ENCODE measurements around the gene ELF1.
A peak's percentile ranks its signal among the peaks of the same experiment; 100 is the strongest.

The ELF1 gene

DNA sequence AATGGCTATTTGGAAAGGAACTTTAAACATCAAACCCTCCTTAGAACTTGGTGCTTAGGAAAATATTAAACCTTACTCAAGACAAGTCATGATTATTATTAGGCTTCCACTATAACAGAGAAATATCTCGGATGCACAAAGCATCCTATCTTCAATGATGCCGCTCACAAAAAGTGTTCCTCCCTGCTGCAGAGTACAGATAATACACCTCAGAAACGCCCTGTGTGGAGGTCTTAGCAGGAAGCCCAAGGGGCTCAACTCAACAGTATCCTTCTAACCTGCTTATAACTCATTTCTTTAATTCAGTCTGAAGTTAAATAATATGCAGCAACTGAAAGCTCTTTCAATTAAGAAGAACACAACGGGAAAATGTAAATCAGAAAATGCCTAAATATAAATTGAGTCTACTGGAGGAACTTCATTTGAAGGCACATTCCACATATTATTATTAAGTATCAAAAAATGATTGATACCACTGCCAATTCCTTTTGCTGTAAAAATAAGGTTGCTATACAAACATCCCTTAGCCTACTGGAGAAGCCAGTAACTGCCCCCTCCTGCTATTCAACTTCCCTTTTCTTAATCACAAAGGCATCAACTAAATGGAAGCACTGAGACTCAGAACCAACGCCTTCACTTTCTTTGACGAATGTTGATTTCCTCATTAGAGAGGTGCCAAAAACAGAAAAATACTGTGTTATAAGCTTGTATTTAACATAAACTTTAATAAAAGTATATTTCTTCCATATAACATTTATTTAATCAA, 12.0 kb downstream of the ELF1 start:
- DNase-seq (ENCODE audit: low read depth, low spot score), result no peak

DNA sequence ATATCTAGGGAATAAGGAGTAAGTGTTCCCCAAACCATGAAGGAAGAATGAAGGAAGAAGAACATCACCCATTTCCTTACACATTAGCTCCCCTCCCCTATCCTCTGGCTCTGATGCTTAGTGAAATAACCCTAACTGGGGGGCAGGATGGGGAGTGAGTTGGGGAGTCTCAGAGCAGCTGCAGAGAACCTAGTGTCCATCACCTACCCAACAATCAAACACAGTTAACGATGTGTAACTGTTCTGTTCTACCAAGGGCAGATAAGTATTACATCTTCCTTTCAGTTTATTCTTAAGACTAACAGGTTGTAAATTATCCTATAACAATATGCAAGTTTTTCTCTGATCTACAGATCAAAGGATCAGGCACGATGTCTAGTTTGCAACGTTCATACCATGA, 12.8 kb downstream of the ELF1 start:
- DNase-seq (ENCODE audit: low read depth, low spot score), result no peak

DNA sequence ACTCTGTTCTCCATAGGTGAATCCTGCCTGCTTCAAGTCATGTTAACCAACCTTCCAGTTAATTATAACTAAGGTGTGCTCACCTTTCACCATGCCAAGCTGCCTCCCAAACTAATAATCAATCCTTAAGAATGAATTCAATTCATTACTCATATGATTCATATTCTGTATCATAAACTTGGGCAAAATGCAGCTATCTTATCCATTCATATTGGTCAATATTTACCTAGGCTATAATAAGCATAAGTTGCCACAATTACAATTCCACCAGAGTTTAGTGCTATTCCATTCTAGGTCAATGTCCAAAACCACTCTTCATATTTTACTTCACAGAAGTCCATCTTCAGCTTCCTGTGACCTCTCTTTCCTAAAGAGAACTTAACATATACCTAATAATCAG, 13.4 kb downstream of the ELF1 start:
- no peak for DNase-seq (ENCODE audit: low read depth, low spot score)

DNA sequence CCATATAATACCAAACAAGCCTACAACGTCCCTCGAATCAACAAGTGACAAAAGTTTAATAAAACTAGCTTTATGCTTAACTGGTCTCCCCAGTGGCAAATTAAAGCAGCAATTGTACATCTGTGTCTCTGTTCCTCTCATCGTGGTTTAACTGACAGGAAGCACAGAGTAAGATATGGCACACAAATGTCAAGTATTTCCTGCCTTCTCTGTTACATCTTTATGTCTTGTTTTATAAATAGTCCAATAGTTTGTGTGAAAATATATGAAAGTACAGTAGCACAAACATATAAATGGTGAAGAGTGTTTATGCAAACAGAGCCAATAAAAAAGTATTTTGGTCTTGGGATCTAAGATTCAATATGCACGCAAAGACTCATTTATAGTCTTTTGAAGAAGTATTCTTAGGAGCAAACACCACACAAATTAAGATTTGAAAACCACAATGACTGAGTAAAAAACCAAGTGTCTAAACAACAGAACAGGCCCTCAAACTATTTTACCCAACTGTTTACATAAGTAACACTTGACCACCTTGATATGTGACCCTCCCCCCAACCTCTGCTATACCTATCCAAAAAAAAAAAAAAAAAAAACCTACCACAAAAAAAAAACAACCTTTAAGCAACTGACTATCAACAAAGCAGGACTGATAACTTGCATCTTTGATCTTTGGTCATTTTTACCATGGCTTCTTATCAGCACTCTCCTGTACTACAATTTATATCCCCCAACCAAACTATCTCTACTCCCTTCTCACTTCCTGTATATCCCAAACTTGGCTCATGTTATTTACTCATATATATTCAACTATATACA, 14.0 kb downstream of the ELF1 start:
- no peak for DNase-seq (ENCODE audit: low read depth, low spot score)

DNA sequence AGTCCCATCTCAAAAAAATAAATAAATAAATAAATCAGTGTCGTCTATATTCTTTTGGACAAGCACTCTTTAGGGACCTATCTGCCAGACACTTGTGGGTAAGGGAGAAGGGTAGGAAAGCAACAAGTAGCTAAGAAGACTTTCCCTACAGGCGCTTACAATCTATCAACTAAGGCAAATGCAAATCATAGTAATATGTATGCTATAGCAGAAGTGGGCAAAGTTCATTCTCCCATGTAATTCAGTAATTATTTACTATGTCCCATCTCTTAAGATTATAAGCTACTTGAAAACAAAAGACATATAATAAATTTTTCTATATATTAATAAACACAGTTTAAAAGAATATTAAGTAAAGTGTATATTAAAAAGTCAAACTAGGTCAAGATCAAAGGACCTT, 16.5 kb downstream of the ELF1 start:
- DNase-seq (ENCODE audit: low read depth, low spot score), result no peak

DNA sequence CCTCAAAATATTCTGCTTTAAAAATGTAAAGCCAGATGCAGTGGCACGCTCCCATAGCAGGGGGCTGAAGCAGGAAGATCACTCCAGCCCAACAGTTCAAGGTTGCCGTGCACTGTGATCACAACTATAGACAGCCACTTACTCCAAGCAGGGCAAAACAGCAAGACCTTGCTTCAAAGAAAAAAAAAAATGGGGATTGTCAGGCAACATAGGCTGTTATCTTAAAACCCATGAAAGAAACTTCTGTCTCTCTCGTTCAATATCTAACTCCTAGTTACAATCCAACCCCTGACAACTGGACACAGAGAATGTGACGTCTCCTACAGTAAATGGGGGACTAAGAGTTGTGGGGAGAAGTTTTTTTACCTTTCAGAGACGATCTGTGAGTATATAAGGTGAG, 17.4 kb downstream of the ELF1 start:
- DNase-seq (ENCODE audit: low read depth, low spot score), result no peak

DNA sequence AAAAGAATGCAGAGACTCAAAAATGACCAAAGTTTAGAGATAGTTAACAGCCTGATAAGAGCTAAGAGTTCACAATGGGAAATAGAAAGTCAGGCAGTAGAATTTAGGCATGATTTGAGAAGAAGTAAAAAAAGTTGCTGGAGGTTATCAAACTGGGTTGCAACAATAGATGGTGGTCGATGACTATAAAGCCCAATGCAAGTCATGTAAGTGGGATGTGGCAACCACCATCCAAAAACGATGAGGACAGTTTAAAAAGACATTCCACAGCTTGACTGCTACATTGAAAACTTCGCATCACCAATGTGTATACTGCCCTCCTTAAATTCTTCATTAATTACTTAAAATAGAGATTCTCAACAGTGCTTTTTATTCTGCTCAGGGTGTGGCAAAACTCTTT, 19.7 kb downstream of the ELF1 start:
- no peak for DNase-seq (ENCODE audit: low read depth, low spot score)

DNA sequence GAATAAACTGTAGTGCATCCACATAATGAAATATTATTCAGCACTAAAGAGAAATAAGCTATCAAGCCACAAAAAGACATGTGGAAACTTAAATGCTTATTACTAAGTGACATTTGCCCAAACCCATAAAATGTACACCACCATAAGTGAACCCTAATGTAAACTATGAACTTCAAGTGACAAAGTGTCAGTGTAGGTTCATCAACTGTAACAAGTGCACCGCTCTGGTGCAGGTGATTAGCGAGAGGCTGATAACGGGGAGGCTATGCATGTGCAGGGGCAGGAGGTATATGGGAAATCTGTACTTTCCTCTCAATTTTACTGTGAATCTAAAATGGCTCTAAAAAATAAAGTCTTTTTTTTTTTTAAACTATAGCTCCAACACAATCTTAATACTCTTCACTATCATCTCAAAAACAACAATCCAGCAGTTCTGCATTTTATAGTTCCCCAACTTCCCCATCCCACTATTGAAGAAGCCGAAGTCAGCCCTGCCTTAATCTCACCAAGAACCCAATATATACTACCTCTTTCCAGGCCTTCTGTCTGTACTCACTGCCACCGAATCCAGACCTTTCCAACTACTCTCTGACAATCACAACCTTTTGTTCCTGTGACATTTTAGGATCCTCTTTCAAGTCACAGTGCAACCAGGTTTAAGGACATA, 22.6 kb downstream of the ELF1 start:
- DNase-seq (ENCODE audit: low read depth, low spot score), result no peak

DNA sequence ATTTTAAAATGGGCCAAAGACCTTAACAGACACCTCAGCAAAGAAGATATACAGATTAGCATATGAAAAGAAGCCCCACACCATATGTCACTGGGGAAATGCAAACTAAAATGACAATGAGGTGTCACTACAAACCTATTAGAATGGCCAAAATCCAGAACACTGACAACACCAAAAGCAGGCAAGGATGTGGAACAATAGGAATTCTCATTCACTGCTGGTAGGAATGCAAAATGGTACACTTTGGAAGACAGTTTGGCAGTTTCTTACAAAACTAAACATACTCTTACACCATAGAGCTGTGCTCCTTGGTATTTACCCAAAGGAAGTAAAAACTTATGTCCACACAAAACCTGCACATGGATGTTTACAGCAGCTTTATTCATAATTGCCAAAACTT, 23.1 kb downstream of the ELF1 start:
- no peak for DNase-seq (ENCODE audit: low read depth, low spot score)

DNA sequence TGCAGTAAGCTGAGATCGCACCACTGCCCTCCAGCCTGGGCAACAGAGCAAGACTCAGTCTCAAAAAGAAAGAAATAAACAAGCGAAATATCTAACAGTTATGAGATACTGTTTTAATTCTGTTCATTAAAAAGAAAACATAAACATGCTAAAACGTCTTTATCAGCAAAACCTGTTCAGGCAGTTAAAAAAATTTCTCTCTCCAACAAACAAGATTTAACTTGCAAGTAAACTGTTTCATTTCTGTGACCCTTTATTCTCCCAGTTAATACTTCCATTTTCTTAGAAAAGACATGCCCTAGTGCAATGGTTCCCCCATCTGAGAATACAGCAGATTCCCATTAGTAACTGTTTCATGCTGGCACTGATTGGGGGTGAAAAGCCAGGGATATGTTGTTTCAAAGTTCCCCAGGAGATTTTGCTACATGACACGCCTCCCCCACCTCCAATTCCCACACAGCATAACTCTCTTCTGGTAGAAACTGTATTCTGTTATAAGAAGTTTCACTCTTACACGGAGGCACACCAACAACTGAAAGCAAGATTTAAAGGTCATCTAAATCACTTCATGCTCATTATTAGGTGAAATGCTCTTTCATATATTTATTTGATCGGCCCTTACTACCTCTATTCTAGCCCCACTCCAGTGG, 24.4 kb downstream of the ELF1 start:
- no peak for DNase-seq (ENCODE audit: low read depth, low spot score)

DNA sequence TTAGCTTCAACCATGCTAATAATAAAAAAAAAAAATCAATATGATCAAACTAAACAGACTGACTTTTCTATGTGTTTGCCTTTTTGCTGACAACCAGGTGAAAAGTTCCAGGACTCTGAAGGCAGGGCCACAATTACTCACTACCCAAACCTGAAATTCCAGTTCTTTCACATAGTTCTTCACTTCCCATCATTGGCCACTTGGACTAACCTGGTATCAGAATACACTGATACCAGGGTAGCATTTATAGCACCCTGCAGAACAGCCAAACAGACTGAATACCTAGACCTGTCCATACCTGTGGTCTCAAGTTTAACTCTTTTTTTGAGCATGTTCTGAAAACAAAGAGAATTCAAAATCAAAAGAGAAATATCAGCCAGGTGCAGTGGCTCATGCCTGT, 25.1 kb downstream of the ELF1 start:
- peak; percentile 60 for DNase-seq (ENCODE audit: low read depth, low spot score)

DNA sequence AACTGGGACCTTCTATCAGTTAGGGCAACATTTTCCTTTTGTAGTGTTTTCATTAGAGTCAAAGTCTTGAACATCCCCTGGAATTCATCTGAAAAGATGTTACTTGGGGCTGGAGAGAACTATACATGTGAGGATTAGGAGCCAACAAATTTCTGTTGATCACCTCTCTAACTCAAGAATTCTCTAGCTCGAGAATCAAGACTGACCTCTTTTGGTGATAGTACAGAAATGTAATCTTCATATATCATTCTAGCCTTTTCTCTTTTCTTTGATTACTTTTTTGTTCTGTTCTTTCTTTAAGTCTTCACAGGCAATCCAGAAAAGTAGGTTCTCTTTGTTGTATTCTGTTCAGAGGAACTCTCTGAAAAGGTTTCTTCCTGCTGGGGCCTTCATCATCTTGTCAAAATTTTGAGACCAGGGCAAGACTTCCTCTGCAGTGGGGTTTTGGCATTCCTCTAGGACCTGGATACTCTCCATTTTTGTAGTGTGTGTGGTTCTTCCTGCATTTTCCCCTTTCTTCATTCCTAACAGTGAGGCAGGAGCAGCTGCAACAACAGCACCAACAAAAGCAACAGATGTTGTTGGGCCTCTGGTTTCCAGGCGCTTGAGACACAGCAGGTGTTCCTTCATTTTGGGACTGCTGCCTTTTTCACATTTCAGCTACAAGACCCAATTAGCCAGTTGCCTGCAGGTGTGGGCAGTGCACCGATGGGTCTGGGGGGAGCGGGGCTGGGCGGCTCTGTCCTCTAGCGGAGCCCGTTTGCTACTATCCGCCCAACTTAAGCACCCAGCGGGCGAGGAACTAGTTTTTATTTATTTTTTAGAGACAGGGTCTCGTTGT, 26.2 kb downstream of the ELF1 start:
- DNase-seq (ENCODE audit: low read depth, low spot score), result no peak

DNA sequence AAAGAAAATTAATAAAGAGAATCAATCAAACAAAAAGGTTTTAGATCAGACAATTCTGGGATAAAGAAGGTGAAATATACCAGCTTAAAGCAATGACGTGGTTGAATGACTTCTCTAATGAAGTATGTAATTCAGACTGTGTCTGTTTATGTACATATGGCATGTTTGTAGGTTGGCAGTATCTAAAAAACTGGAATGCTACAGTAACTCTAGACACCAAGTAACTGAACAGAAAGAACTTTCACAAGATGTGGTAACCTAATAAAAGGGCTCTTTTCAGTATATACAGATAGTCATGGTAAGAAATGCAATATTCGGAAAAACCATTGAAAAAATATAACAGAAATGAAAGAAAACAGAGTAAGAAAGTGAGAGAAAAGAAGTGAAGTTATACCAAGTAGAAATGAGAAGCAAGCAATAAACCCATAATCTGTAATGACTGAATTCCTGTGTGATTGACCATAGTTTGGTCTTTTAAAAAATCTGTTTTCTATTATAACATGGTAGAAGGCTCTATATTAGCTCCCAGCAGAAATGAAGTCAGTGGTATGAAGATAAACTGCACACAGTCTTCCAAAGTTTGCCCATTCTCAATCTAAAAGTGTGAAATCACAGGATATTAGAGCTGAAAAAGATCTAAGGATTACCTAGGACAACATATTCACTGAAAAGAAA, 31.4 kb downstream of the ELF1 start:
- no peak for DNase-seq (ENCODE audit: low read depth, low spot score)

DNA sequence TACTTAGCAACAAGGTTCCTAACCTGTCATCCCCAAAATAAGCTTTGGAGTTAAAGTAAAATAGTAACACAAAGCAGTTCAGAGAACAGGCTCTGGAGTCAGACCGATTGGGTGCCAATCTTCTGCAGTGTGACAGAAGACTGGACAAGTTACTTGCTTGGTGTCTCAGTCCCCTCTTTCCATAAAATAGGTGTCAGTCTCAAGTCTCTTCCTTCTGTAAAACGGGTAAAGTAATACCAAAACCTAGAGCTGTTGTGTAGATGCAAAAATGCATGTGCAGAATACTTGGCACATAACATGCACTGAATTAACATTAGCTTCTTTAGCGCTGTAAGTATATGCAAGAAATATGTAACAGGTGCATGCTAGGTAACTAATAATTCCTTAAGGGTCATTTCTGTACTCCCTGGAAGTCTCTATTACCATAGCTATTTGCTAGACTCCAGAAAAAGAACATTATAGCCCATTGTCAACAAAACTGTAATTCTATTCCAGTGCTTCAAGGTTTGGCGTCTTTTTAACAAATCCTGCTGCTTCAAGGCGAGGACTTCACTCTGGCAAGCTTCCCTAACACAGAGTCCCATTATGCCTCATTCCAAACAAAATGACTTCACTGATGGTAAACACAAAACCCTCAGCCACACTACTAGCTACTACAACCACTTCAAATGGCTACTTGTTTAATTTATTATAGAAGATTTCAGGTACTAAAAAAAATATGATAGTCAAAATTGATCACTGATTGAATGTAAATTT, 32.8 kb downstream of the ELF1 start:
- DNase-seq (ENCODE audit: low read depth, low spot score), result no peak

DNA sequence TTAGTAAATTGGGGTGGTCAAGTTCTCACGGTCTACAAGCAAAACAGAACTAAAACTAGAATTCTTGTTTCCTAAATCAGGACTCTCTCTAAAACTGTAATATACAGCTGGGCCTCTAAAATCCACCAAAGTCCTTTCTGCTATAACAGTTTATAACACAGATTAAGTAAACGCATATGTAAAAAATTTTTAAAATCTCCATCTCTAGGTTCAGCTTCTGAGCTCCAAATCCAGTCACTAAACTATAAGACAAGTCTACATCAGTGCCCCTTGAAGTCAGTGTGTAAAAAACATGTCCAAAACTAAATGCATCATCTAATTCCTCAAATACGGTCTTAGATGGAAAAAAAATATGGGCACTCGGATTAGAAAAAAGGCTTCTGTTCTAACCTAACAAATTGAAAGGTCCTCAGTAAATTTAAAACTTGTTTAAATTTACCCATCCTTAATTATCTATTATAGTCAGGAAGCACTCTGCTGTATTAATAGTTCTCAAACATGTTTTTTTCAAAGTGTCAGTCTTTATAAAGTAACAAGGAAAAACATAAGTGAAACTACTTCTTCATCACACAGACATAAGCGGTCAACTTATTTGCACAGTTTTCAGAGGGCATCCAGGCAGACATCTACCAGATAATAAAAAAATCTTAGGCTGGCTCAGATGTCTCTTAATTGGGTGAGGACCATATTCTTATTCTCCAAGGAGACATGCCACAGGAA, 33.6 kb downstream of the ELF1 start:
- no peak for DNase-seq (ENCODE audit: low read depth, low spot score)

DNA sequence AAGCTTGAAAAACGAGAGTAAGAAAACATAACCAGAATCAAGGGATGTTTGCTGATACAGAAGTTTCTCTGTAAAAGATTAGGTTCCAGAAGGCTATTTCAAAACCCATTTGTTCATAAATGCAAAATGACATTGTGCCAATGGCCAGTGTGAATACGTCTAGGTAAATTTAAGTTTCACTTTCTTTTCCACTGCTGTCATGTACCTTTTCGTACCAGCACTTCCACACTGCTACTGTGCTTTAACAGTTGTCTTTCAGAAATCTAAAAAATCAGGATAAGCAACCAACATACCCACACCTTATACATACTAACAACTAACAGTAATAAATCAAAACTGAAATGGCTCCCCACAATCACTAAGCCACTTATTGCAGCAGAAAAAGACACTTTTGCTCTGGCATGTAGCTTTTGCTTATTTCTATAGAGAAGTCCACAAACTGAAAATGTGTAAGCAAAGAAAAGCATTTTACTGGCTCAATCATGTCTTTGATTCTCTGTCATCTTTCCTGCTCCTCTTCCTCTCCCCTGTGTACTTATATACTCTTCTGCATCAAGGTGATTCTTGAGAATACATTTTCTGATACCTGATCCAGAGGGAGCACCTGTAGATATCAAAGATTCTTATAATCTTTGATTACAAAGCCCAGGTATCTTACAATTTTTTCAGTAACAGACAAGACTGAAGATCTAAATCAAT, 34.3 kb downstream of the ELF1 start:
- DNase-seq (ENCODE audit: low read depth, low spot score), result no peak

DNA sequence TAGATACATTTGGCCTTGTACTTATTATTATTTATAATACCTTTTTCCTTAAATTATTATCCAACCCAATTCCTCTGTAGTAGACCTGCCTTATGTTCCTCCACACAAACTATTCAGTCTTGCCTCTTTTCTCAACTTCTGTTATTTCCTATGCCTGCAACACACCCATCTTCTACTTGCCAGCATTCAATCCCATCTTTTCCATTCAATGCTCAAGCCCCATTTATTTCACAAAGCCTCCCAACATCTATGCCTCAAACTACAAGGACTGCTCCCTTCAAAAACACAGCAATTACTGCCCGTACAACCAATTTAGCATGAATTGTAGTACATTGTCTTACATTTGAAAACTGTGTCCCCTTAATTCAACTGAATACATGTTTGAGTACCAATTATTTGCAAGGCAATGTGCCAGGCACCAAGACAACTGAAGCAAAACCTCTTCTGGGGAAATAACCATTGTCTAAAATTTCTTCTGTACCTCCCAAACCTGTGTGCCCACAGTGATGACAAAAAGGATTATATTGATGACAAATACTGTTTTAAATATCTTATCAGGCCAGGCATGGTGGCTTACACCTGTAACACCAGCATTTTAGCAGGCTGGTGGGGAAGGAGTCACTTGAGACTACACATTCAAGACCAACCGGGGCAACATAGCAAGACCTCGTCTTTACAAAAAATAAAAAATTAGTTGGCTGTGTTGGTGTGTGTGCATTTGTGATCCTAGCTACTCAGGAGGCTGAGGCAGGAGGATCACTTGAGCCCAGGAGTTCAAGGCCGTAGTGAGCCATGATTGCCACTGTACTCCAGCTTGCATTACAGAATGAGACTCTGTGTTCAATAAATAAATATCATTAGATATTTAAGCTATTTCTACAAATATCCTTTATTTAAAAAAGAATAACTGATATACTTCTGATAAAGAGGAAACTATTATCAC, 35.1 kb downstream of the ELF1 start:
- DNase-seq (ENCODE audit: low read depth, low spot score), result no peak

DNA sequence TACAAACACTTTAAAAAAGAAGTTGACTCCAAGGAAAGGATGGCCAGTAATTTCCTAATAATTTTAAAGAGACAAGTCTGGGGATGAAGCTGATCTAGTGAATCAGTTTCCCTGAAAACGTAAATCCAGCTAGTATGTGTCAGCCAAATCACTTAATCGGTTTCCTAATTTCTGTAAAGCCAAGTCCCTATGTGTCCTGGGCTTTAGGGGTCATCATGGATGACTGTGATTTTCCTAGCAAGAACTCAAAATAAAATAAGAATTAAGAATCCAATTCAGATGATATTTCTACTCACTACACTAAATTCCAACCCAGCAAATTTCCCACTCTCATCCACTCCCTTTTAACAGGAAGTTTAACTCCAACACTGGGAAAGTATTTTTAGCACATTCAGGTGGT, 35.9 kb downstream of the ELF1 start:
- DNase-seq (ENCODE audit: low read depth, low spot score), result no peak

All from iPS DF 19.7 (cell line).